Activated CD4-positive, alpha-beta T cell treated with anti-CD3 and anti-CD28 coated beads, Interleukin-2, amount 50 U/mL, for 24 hours (primary cell): ENCODE measurements around the gene SEC16A.
"Not testable (repeated sequence)": the region's sequence is repeated elsewhere in the genome, so short reads cannot be mapped to it uniquely, and the experiment has no call there.

Source experiments
- DNase-seq, 2 donors: peaks; one replicate each; pipeline ENCODE4 v3.0.0-alpha.2; 2020; ENCODE audit warnings: low read depth in 1 of 2, low spot score in 1 of 2

Gene SEC16A

GRCh38 chr9:136424750-136425362 lies 58.0 kb downstream of the SEC16A start:
- no peak for DNase-seq

GRCh38 chr9:136423432-136424146 lies 59.3 kb downstream of the SEC16A start:
- no peak for DNase-seq

- DNase-seq, result no peak
Observed at GRCh38 chr9:136422876-136423275, 60.0 kb downstream of the SEC16A start.

- no peak for DNase-seq
Observed at GRCh38 chr9:136421791-136422190, 61.0 kb downstream of the SEC16A start.

GRCh38 chr9:136419092-136419420 lies 63.8 kb downstream of the SEC16A start:
- no peak for DNase-seq

- DNase-seq, result no peak
Observed at GRCh38 chr9:136418182-136419091, 64.4 kb downstream of the SEC16A start.

- no peak for DNase-seq
Observed at GRCh38 chr9:136416914-136417313, 65.9 kb downstream of the SEC16A start.

- DNase-seq, result no peak
Observed at GRCh38 chr9:136416427-136416826, 66.4 kb downstream of the SEC16A start.

- DNase-seq, result no peak
Observed at GRCh38 chr9:136412962-136413361, 69.9 kb downstream of the SEC16A start.

GRCh38 chr9:136411378-136411777 lies 71.5 kb downstream of the SEC16A start:
- no peak for DNase-seq

- peak; percentile 96 to 99 for DNase-seq
Observed at GRCh38 chr9:136410500-136411287, 72.1 kb downstream of the SEC16A start, which contains the start of the genes ENTR1 and PMPCA. Gene ENTR1 (minus strand): TSS chr9:136410614. CDS start chr9:136410397, 217 bp downstream. Gene PMPCA (plus strand): TSS chr9:136410658. CDS start chr9:136410669, 11 bp downstream.

- DNase-seq, result peak in 1 of 2 donors; percentile 24
Observed at GRCh38 chr9:136409557-136410455, 73.0 kb downstream of the SEC16A start.

GRCh38 chr9:136407911-136408310 lies 74.9 kb downstream of the SEC16A start:
- DNase-seq, result no peak

- not testable (repeated sequence) for DNase-seq
Observed at GRCh38 chr9:136407061-136407460, 75.8 kb downstream of the SEC16A start.

- not testable (repeated sequence) for DNase-seq
Observed at GRCh38 chr9:136405904-136406303, 76.9 kb downstream of the SEC16A start.

GRCh38 chr9:136405481-136405880 lies 77.4 kb downstream of the SEC16A start:
- DNase-seq, result no peak

GRCh38 chr9:136404801-136405136 lies 78.1 kb downstream of the SEC16A start:
- no peak for DNase-seq

GRCh38 chr9:136403915-136404800 lies 78.7 kb downstream of the SEC16A start:
- DNase-seq, result no peak

- peak; percentile 46 to 64 for DNase-seq
Observed at GRCh38 chr9:136403538-136403914, 79.3 kb downstream of the SEC16A start.
